Neural progenitor cell (in vitro differentiated cells): ENCODE results near the gene CIB4. TPM values are rescaled to one million over a fixed set of nuclear protein-coding genes. Genes with fewer than 3 reads are reported as not detected.
"Not testable (repeated sequence)": the region's sequence is repeated elsewhere in the genome, so short reads cannot be mapped to it uniquely, and the experiment has no call there.

Experiments used
- DNase-seq: peaks from one replicate; pipeline ENCODE4 v3.0.0-alpha.2; 2016; ENCODE audit warnings: low spot score
- H2AFZ ChIP-seq: fragments of 200-600 bp; sonication (generic); replicated peaks from 2 replicates; pipeline ENCODE4 v1.6.1; 2016; ENCODE audit warnings: antibody characterized with exemption
- H3F3A ChIP-seq: fragments of 200-600 bp; sonication (generic); 2 replicates; pipeline ENCODE4 v1.6.1; 2016; ENCODE audit warnings: antibody characterized with exemption, low read depth
- H3K27ac ChIP-seq: fragments of 200-600 bp; sonication (generic); 2 replicates; pipeline ENCODE4 v1.5.1; 2016; ENCODE audit warnings: mild to moderate bottlenecking
- H3K27me3 ChIP-seq: fragments of 200-600 bp; sonication (generic); 2 replicates; pipeline ENCODE4 v1.6.1; 2016; ENCODE audit warnings: mild to moderate bottlenecking, moderate library complexity
- H3K36me3 ChIP-seq: fragments of 200-600 bp; sonication (generic); 2 replicates; pipeline ENCODE4 v1.5.1; 2016
- H3K4me1 ChIP-seq: fragments of 200-600 bp; sonication (generic); 2 replicates; pipeline ENCODE4 v1.6.1; 2016; ENCODE audit warnings: mixed run types
- H3K4me2 ChIP-seq: fragments of 200-600 bp; sonication (generic); 2 replicates; pipeline ENCODE4 v1.6.1; 2016
- H3K4me3 ChIP-seq: fragments of 200-600 bp; sonication (generic); 2 replicates; pipeline ENCODE4 v1.5.1; 2016
- H3K79me2 ChIP-seq: fragments of 200-600 bp; sonication (generic); 2 replicates; pipeline ENCODE4 v1.6.1; 2016; ENCODE audit warnings: low read depth
- H3K9ac ChIP-seq: fragments of 200-600 bp; sonication (generic); 2 replicates; pipeline ENCODE4 v1.6.1; 2016
- H3K9me3 ChIP-seq: fragments of 200-600 bp; sonication (generic); 2 replicates; pipeline ENCODE4 v1.5.1; 2016; ENCODE audit warnings: low read depth
- H4K20me1 ChIP-seq: fragments of 200-600 bp; sonication (generic); 2 replicates; pipeline ENCODE4 v1.6.1; 2016; ENCODE audit warnings: low read depth
- H3K27ac Mint-ChIP-seq: 3 replicates; pipeline ENCODE4 v1.8.0; 2021; ENCODE audit warnings: mixed read lengths
- H3K27me3 Mint-ChIP-seq: 2 replicates; pipeline ENCODE4 v1.8.0; 2022; ENCODE audit warnings: low read depth, mild to moderate bottlenecking, inconsistent platforms, moderate library complexity, mixed read lengths; ENCODE audit not compliant: insufficient read depth
- H3K36me3 Mint-ChIP-seq: 3 replicates; pipeline ENCODE4 v1.8.0; 2021; ENCODE audit warnings: mixed read lengths
- H3K4me1 Mint-ChIP-seq: 3 replicates; pipeline ENCODE4 v1.8.0; 2021; ENCODE audit warnings: mixed read lengths
- H3K4me3 Mint-ChIP-seq: 3 replicates; pipeline ENCODE4 v1.8.0; 2021; ENCODE audit warnings: mild to moderate bottlenecking, moderate library complexity, mixed read lengths
- H3K9me3 Mint-ChIP-seq: 3 replicates; pipeline ENCODE4 v1.8.0; 2020; ENCODE audit warnings: mixed read lengths
- CTCF ChIP-seq: fragments of 200-600 bp; sonication (generic); IDR thresholded peaks from 2 replicates; pipeline ENCODE4 v1.5.1; 2017; ENCODE audit warnings: antibody characterized with exemption, mild to moderate bottlenecking
- EZH2 ChIP-seq: fragments of 200-600 bp; sonication (generic); IDR thresholded peaks from 2 replicates; pipeline ENCODE4 v1.6.1; 2017; ENCODE audit warnings: antibody characterized with exemption, mild to moderate bottlenecking, moderate library complexity
- EZH2phosphoT487 ChIP-seq: fragments of 200-600 bp; sonication (generic); IDR thresholded peaks from 2 replicates; pipeline ENCODE4 v1.6.1; 2017; ENCODE audit warnings: antibody characterized with exemption
- total RNA-seq: library from RNA; depleted of rRNA; stranded (reverse); fragments of >200 nt; gene quantifications from 2 replicates; pipeline ENCODE4 v1.2.3, GENCODE V29; 2015; ENCODE audit warnings: low replicate concordance

The CIB4 gene
- total RNA-seq, 1 donor from 2014 or later: not detected

- Histone ChIP-seq H3K4me2 (peak overlapping the region; percentile 12), H3F3A (peaks cover 14% of the 10 kb centered on the region), H3K4me3 (no peak overlapping the region), H3K79me2 (no peaks in the 10 kb centered on the region), H3K9ac (no peak overlapping the region), H3K4me1 (peaks cover 16% of the 10 kb centered on the region), H4K20me1 (no peaks in the 10 kb centered on the region), H3K27me3 (peaks cover under 1% of the 10 kb centered on the region), H2AFZ (no peak overlapping the region), H3K9me3 (no peaks in the 10 kb centered on the region), H3K27ac (no peak overlapping the region), H3K36me3 (no peaks in the 10 kb centered on the region)
- no peak for DNase-seq
- Mint-ChIP-seq H3K4me3 (no peak overlapping the region), H3K27me3 (peaks cover 13% of the 10 kb centered on the region), H3K9me3 (no peaks in the 10 kb centered on the region), H3K27ac (no peak overlapping the region), H3K36me3 (no peaks in the 10 kb centered on the region), H3K4me1 (peaks cover 22% of the 10 kb centered on the region)
- TF ChIP-seq CTCF: no peak
Measured at GRCh38 chr2:26567534-26567933, 73.6 kb downstream of the CIB4 start.

GRCh38 chr2:26566731-26567130 is 74.4 kb downstream of the CIB4 start:
- DNase-seq, H3K36me3 Mint-ChIP-seq, H3K4me3 Mint-ChIP-seq, H3K9me3 Mint-ChIP-seq, H3K4me2 ChIP-seq, H3K27ac ChIP-seq, H3K79me2 ChIP-seq, H3K4me3 ChIP-seq, H3K9me3 ChIP-seq, H3K36me3 ChIP-seq, H3K27me3 ChIP-seq, H3K27ac Mint-ChIP-seq, H4K20me1 ChIP-seq, H3K9ac ChIP-seq, H2AFZ ChIP-seq: not testable (repeated sequence)
- Mint-ChIP-seq H3K27me3 (peaks cover 14% of the 10 kb centered on the region), H3K4me1 (peaks cover 20% of the 10 kb centered on the region)
- Histone ChIP-seq H3F3A (peaks cover 14% of the 10 kb centered on the region), H3K4me1 (peaks cover 14% of the 10 kb centered on the region)

GRCh38 chr2:26566081-26566375 is 75.1 kb downstream of the CIB4 start:
- no peak overlapping the region for H3K4me3 Mint-ChIP-seq
- H3K4me1 Mint-ChIP-seq: peaks cover 20% of the 10 kb centered on the region
- Histone ChIP-seq H3K9ac (no peak overlapping the region), H2AFZ (no peak overlapping the region), H3K27ac (no peak overlapping the region), H3K27me3 (no peaks in the 10 kb centered on the region), H3F3A (peaks cover 14% of the 10 kb centered on the region), H3K79me2 (no peaks in the 10 kb centered on the region), H3K4me1 (peaks cover 14% of the 10 kb centered on the region), H3K4me2 (no peak overlapping the region), H4K20me1 (no peaks in the 10 kb centered on the region), H3K4me3 (no peak overlapping the region), H3K36me3 (no peaks in the 10 kb centered on the region), H3K9me3 (no peaks in the 10 kb centered on the region)
- H3K27ac Mint-ChIP-seq: no peak overlapping the region
- no peak for TF ChIP-seq EZH2phosphoT487
- no peak for TF ChIP-seq EZH2
- no peak for TF ChIP-seq CTCF
- H3K9me3 Mint-ChIP-seq: no peaks in the 10 kb centered on the region
- no peaks in the 10 kb centered on the region for H3K36me3 Mint-ChIP-seq
- H3K27me3 Mint-ChIP-seq: peaks cover 18% of the 10 kb centered on the region
- no peak for DNase-seq

GRCh38 chr2:26564121-26564644 is 77.0 kb downstream of the CIB4 start:
- H3K9ac ChIP-seq: no peak overlapping the region
- DNase-seq: no peak
- Mint-ChIP-seq H3K27me3 (peaks cover 14% of the 10 kb centered on the region), H3K9me3 (no peaks in the 10 kb centered on the region), H3K36me3 (no peaks in the 10 kb centered on the region), H3K4me3 (no peak overlapping the region), H3K4me1 (peaks cover 26% of the 10 kb centered on the region), H3K27ac (peak overlapping the region; percentile 33)
- no peak overlapping the region for H2AFZ ChIP-seq
- no peak overlapping the region for H3K4me3 ChIP-seq
- H3K27ac ChIP-seq: no peak overlapping the region
- H3K36me3 ChIP-seq: no peaks in the 10 kb centered on the region
- H3K9me3 ChIP-seq: no peaks in the 10 kb centered on the region
- H4K20me1 ChIP-seq: no peaks in the 10 kb centered on the region
- no peaks in the 10 kb centered on the region for H3K79me2 ChIP-seq
- TF ChIP-seq EZH2: no peak
- no peak for TF ChIP-seq CTCF
- no peak for TF ChIP-seq EZH2phosphoT487
- peaks cover 17% of the 10 kb centered on the region for H3F3A ChIP-seq
- H3K27me3 ChIP-seq: no peaks in the 10 kb centered on the region
- no peak overlapping the region for H3K4me2 ChIP-seq
- peaks cover 21% of the 10 kb centered on the region for H3K4me1 ChIP-seq
